IMR-90 (cell line): Measurements from ENCODE around the gene NLRC5.

Experiments
- BHLHE40 ChIP-seq: fragments of 150-350 bp; IDR thresholded peaks from 2 replicates; pipeline ENCODE4 v1.6.1; 2016; ENCODE audit warnings: mild to moderate bottlenecking, low read depth, low read length
- CEBPB ChIP-seq: IDR thresholded peaks from 2 replicates; pipeline ENCODE4 v1.6.1; 2012; ENCODE audit warnings: low read depth, low read length, improper control_type of control experiment
- CHD1 ChIP-seq: IDR thresholded peaks from 2 replicates; pipeline ENCODE4 v1.6.1; 2012; ENCODE audit warnings: low read depth, low read length, improper control_type of control experiment
- CTCF ChIP-seq: conservative IDR thresholded peaks from 2 replicates; pipeline ENCODE4 v1.5.1; 2012; ENCODE audit warnings: mild to moderate bottlenecking, low read depth, low read length, improper control_type of control experiment
- ELK1 ChIP-seq: fragments of 150-350 bp; IDR thresholded peaks from 2 replicates; pipeline ENCODE4 v1.6.1; 2016; ENCODE audit warnings: low read depth, mild to moderate bottlenecking, low read length, moderate library complexity, borderline replicate concordance
- MAFK ChIP-seq: IDR thresholded peaks from 2 replicates; pipeline ENCODE4 v1.6.1; 2012; ENCODE audit warnings: low read depth, low read length, improper control_type of control experiment
- MAZ ChIP-seq: IDR thresholded peaks from 2 replicates; pipeline ENCODE4 v1.6.1; 2012; ENCODE audit warnings: low read depth, mild to moderate bottlenecking, low read length, improper control_type of control experiment, moderate library complexity, borderline replicate concordance
- MXI1 ChIP-seq: IDR thresholded peaks from 2 replicates; pipeline ENCODE4 v1.6.1; 2012; ENCODE audit warnings: low read depth, mild to moderate bottlenecking, low read length, moderate library complexity, borderline replicate concordance
- NFE2L2 ChIP-seq: fragments of 150-350 bp; IDR thresholded peaks from 2 replicates; pipeline ENCODE4 v1.6.1; 2016; ENCODE audit warnings: low read depth, mild to moderate bottlenecking, low read length
- POLR2A ChIP-seq: IDR thresholded peaks from 2 replicates; pipeline ENCODE4 v1.6.1; 2012; ENCODE audit warnings: mild to moderate bottlenecking, low read depth, low read length
- RAD21 ChIP-seq: IDR thresholded peaks from 2 replicates; pipeline ENCODE4 v1.6.1; 2012; ENCODE audit warnings: low read length, improper control_type of control experiment
- RCOR1 ChIP-seq: IDR thresholded peaks from 2 replicates; pipeline ENCODE4 v1.6.1; 2012; ENCODE audit warnings: mild to moderate bottlenecking, low read length, improper control_type of control experiment; ENCODE audit not compliant: insufficient replicate concordance
- RFX5 ChIP-seq: IDR thresholded peaks from 2 replicates; pipeline ENCODE4 v1.8.0; 2012; ENCODE audit warnings: low read depth, mild to moderate bottlenecking, low read length, moderate library complexity
- SMC3 ChIP-seq: fragments of 150-350 bp; IDR thresholded peaks from 2 replicates; pipeline ENCODE4 v1.6.1; 2016; ENCODE audit warnings: low read depth, mild to moderate bottlenecking, antibody characterized with exemption, low read length, moderate library complexity

GRCh38 chr16:57084996-57085395 lies 95.6 kb downstream of the NLRC5 start:
- no peak for TF ChIP-seq CTCF
- TF ChIP-seq CEBPB: no peak
- no peak for TF ChIP-seq POLR2A
- TF ChIP-seq SMC3: no peak
- no peak for TF ChIP-seq RAD21
- TF ChIP-seq RCOR1: no peak
- TF ChIP-seq MAFK: no peak
- TF ChIP-seq NFE2L2: no peak
- TF ChIP-seq MXI1: no peak
- no peak for TF ChIP-seq RFX5
- no peak for TF ChIP-seq MAZ
- no peak for TF ChIP-seq ELK1
- no peak for TF ChIP-seq CHD1
- TF ChIP-seq BHLHE40: no peak
